ENCODE results near the gene KIF17. TPM values are rescaled to one million over a fixed set of nuclear protein-coding genes. Genes with fewer than 3 reads are reported as not detected.

KIF17 gene
- total and polyA plus RNA-seq, 4 experiments from 2014 or later = not detected

- Histone ChIP-seq H3K36me3 (ENCODE audit: insufficient read depth, low read length) (peaks cover 37% of the 10 kb centered on the region), H3K9me3 (ENCODE audit: control insufficient read depth in 1 of 2, low read length in 2 of 2) (no peaks in the 10 kb centered on the region), H3K4me3 (ENCODE audit: low read length in 2 of 2) (no peak overlapping the region), H3K4me1 (ENCODE audit: insufficient read depth, low read length) (no peaks in the 10 kb centered on the region), H3K27ac (ENCODE audit: low read depth, low read length) (no peak overlapping the region), H3K27me3 (ENCODE audit: insufficient read depth, low read length) (no peaks in the 10 kb centered on the region)
- Mint-ChIP-seq H3K4me3 (no peak overlapping the region), H3K27ac (no peak overlapping the region), H3K4me1 (no peaks in the 10 kb centered on the region), H3K36me3 (peaks cover 42 to 75% of the 10 kb centered on the region in 2 donors), H3K27me3 (no peaks in the 10 kb centered on the region), H3K9me3 (no peaks in the 10 kb centered on the region)
- CTCF ChIA-PET (ENCODE audit: partially characterized antibody) = interaction anchor here (1.8 kb wide), 2 partner anchors 44 to 454 kb away, joined by 3 to 6 read pairs; no protein-coding TSS in a partner anchor
- POLR2A ChIA-PET (ENCODE audit: partially characterized antibody) = no interaction called here
- DNase-seq = no peak
- intact Hi-C loops (cut with micrococcal nuclease) = loop anchor here (5.0 kb wide), 1 partner anchor 42 kb away; no protein-coding TSS in a partner anchor
Observed at GRCh38 chr1:20740781-20741180, 23.0 kb upstream of the KIF17 start.

- Histone ChIP-seq H3K4me1 (ENCODE audit: insufficient read depth, low read length) (no peaks in the 10 kb centered on the region), H3K36me3 (ENCODE audit: insufficient read depth, low read length) (peaks cover 22% of the 10 kb centered on the region), H3K27me3 (ENCODE audit: insufficient read depth, low read length) (no peaks in the 10 kb centered on the region), H3K4me3 (ENCODE audit: low read length in 2 of 2) (no peak overlapping the region), H3K9me3 (ENCODE audit: control insufficient read depth in 1 of 2, low read length in 2 of 2) (no peaks in the 10 kb centered on the region), H3K27ac (ENCODE audit: low read depth, low read length) (no peak overlapping the region)
- Mint-ChIP-seq H3K4me3 (no peak overlapping the region), H3K36me3 (peaks cover 29 to 59% of the 10 kb centered on the region in 2 donors), H3K27ac (peak overlapping the region in 1 of 7 donors; percentile 32), H3K9me3 (no peaks in the 10 kb centered on the region), H3K4me1 (no peaks in the 10 kb centered on the region), H3K27me3 (no peaks in the 10 kb centered on the region)
- intact Hi-C loops (cut with micrococcal nuclease) = no loop called here
- DNase-seq = no peak
- ChIA-PET POLR2A (ENCODE audit: partially characterized antibody) (no interaction called here), CTCF (ENCODE audit: partially characterized antibody) (interaction anchor here (1.8 kb wide), 1 partner anchor 43 kb away, joined by 3 read pairs; no protein-coding TSS in a partner anchor)
Observed at GRCh38 chr1:20739225-20739624, 21.4 kb upstream of the KIF17 start.

DNA sequence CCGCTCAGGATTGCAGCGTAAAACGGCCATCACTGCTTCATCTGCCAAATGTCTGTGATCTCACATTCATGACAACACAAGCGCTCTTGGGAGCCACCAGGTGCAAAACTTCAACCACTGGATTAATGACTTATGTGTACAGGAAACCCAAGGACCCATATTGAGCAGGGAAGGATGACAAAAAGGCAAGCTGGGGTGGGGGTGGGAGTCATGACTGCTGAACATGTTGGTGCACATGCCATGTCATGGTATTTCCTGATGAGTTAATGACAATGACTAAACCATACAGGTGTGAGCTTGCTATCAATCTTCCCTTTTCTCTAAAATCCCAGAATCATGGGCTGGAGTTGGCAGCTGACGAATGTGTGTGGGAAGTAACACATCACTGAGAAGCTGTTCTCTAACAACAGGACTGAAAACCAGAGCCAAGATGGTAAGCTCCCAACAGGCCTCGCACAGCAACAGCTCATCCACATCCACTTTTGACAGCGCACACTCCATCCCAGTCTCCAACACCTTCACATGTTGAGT is 17.8 kb upstream of the KIF17 start:
- H3K9me3 Mint-ChIP-seq = no peaks in the 10 kb centered on the region
- Histone ChIP-seq H3K36me3 (ENCODE audit: insufficient read depth, low read length) (no peaks in the 10 kb centered on the region), H3K4me1 (ENCODE audit: insufficient read depth, low read length) (peaks cover 17% of the 10 kb centered on the region), H3K27me3 (ENCODE audit: insufficient read depth, low read length) (no peaks in the 10 kb centered on the region), H3K27ac (ENCODE audit: low read depth, low read length) (no peak overlapping the region), H3K9me3 (ENCODE audit: control insufficient read depth in 1 of 2, low read length in 2 of 2) (no peaks in the 10 kb centered on the region), H3K4me3 (ENCODE audit: low read length in 2 of 2) (no peak overlapping the region)
- peaks cover 13 to 31% of the 10 kb centered on the region in 2 donors for H3K36me3 Mint-ChIP-seq
- peak overlapping the region in 1 of 8 donors; percentile 39 for H3K4me3 Mint-ChIP-seq
- intact Hi-C loops (cut with micrococcal nuclease) = no loop called here
- DNase-seq = no peak
- ChIA-PET POLR2A (ENCODE audit: partially characterized antibody) (interaction anchor here (1.0 kb wide), 1 partner anchor 15 kb away, joined by 3 read pairs; no protein-coding TSS in a partner anchor), CTCF (ENCODE audit: partially characterized antibody) (interaction anchor here (0.8 kb wide), 1 partner anchor 50 kb away, joined by 3 read pairs; no protein-coding TSS in a partner anchor)
- peaks cover 6 to 14% (median 9%) of the 10 kb centered on the region in 4 donors for H3K4me1 Mint-ChIP-seq
- no peak overlapping the region for H3K27ac Mint-ChIP-seq
- peaks cover 2 to 7% of the 10 kb centered on the region in 2 donors for H3K27me3 Mint-ChIP-seq

GRCh38 chr1:20733360-20733975 is 15.7 kb upstream of the KIF17 start:
- no peaks in the 10 kb centered on the region for H3K9me3 ChIP-seq (ENCODE audit: control insufficient read depth in 1 of 2, low read length in 2 of 2)
- no peaks in the 10 kb centered on the region for H3K27me3 ChIP-seq (ENCODE audit: insufficient read depth, low read length)
- peak overlapping the region in 1 of 2 donors; percentile 68 for H3K4me3 ChIP-seq (ENCODE audit: low read length in 2 of 2)
- POLR2A ChIA-PET (ENCODE audit: partially characterized antibody) = interaction anchor here (0.9 to 2.3 kb wide), 2 partner anchors 36 to 54 kb away, joined by 3 to 7 read pairs; no protein-coding TSS in a partner anchor
- peaks cover 11 to 17% of the 10 kb centered on the region in 2 donors for H3K36me3 Mint-ChIP-seq
- intact Hi-C loops (cut with micrococcal nuclease) = loop anchor here (1.0 to 5.0 kb wide), 4 partner anchors 15 to 462 kb away; partner anchors contain the start of genes HP1BP3 and KIF17
- CTCF ChIA-PET (ENCODE audit: partially characterized antibody) = interaction anchor here (0.8 to 1.5 kb wide), 3 partner anchors 22 to 537 kb away, joined by 3 to 12 read pairs (median 3); no protein-coding TSS in a partner anchor
- no peak for DNase-seq
- H3K27me3 Mint-ChIP-seq = peaks cover 2 to 15% of the 10 kb centered on the region in 2 donors
- peaks cover 10 to 23% (median 13%) of the 10 kb centered on the region in 4 donors for H3K4me1 Mint-ChIP-seq
- H3K36me3 ChIP-seq (ENCODE audit: insufficient read depth, low read length) = no peaks in the 10 kb centered on the region
- H3K27ac Mint-ChIP-seq = peak overlapping the region in 6 of 7 donors; percentile 51 to 85 (median 77)
- H3K27ac ChIP-seq (ENCODE audit: low read depth, low read length) = no peak overlapping the region
- peak overlapping the region; percentile 78 to 91 (median 88) for H3K4me3 Mint-ChIP-seq
- H3K9me3 Mint-ChIP-seq = peaks cover 0 to 2% (median 0%) of the 10 kb centered on the region in 8 donors
- peaks cover 17% of the 10 kb centered on the region for H3K4me1 ChIP-seq (ENCODE audit: insufficient read depth, low read length)

GRCh38 chr1:20732588-20733359 is 15.0 kb upstream of the KIF17 start, which contains the start of gene SH2D5:
TSS of gene SH2D5 (minus strand) at chr1:20732703. CDS start at chr1:20728044, 4,659 bp downstream.
- Histone ChIP-seq H3K9me3 (ENCODE audit: control insufficient read depth in 1 of 2, low read length in 2 of 2) (no peaks in the 10 kb centered on the region), H3K4me1 (ENCODE audit: insufficient read depth, low read length) (peaks cover 17% of the 10 kb centered on the region), H3K4me3 (ENCODE audit: low read length in 2 of 2) (peak within 1 kb of the TSS; percentile 68 to 69), H3K36me3 (ENCODE audit: insufficient read depth, low read length) (no peaks in the 10 kb centered on the region), H3K27me3 (ENCODE audit: insufficient read depth, low read length) (no peaks in the 10 kb centered on the region), H3K27ac (ENCODE audit: low read depth, low read length) (no peak within 1 kb of the TSS)
- peaks cover 4 to 10% of the 10 kb centered on the region in 2 donors for H3K36me3 Mint-ChIP-seq
- ChIA-PET POLR2A (ENCODE audit: partially characterized antibody) (interaction anchor here (0.6 to 2.3 kb wide), 4 partner anchors 15 to 54 kb away, joined by 4 to 7 read pairs (median 4); partner anchors contain the start of genes HP1BP3 and KIF17), CTCF (ENCODE audit: partially characterized antibody) (interaction anchor here (1.2 to 2.2 kb wide), 5 partner anchors 11 to 537 kb away, joined by 3 to 12 read pairs (median 4); no protein-coding TSS in a partner anchor)
- peak within 1 kb of the TSS; percentile 78 to 91 (median 88) for H3K4me3 Mint-ChIP-seq
- peaks cover 0 to 2% (median 0%) of the 10 kb centered on the region in 8 donors for H3K9me3 Mint-ChIP-seq
- DNase-seq = peak; percentile 54 to 87 (median 63)
- peaks cover 10 to 23% (median 13%) of the 10 kb centered on the region in 4 donors for H3K4me1 Mint-ChIP-seq
- H3K27ac Mint-ChIP-seq = peak within 1 kb of the TSS in 6 of 7 donors; percentile 54 to 85 (median 77)
- peaks cover 3 to 19% of the 10 kb centered on the region in 2 donors for H3K27me3 Mint-ChIP-seq
- intact Hi-C loops (cut with micrococcal nuclease) = loop anchor here (1.0 to 5.0 kb wide), 4 partner anchors 14 to 463 kb away; partner anchors contain the start of genes HP1BP3 and KIF17

- H3K9me3 Mint-ChIP-seq = peaks cover 0 to 2% (median 0%) of the 10 kb centered on the region in 8 donors
- Histone ChIP-seq H3K27ac (ENCODE audit: low read depth, low read length) (no peak overlapping the region), H3K9me3 (ENCODE audit: control insufficient read depth in 1 of 2, low read length in 2 of 2) (no peaks in the 10 kb centered on the region), H3K27me3 (ENCODE audit: insufficient read depth, low read length) (no peaks in the 10 kb centered on the region), H3K36me3 (ENCODE audit: insufficient read depth, low read length) (no peaks in the 10 kb centered on the region), H3K4me3 (ENCODE audit: low read length in 2 of 2) (peak overlapping the region; percentile 68 to 69), H3K4me1 (ENCODE audit: insufficient read depth, low read length) (peaks cover 17% of the 10 kb centered on the region)
- H3K27ac Mint-ChIP-seq = peak overlapping the region in 5 of 7 donors; percentile 30 to 85 (median 74)
- peak; percentile 29 to 62 (median 40) for DNase-seq
- ChIA-PET CTCF (ENCODE audit: partially characterized antibody) (interaction anchor here (1.5 to 2.2 kb wide), 3 partner anchors 11 to 463 kb away, joined by 3 to 9 read pairs (median 4); no protein-coding TSS in a partner anchor), POLR2A (ENCODE audit: partially characterized antibody) (interaction anchor here (1.0 to 2.3 kb wide), 3 partner anchors 14 to 55 kb away, joined by 4 to 7 read pairs (median 5); partner anchors contain the start of genes HP1BP3 and KIF17)
- H3K4me3 Mint-ChIP-seq = peak overlapping the region; percentile 78 to 91 (median 88)
- intact Hi-C loops (cut with micrococcal nuclease) = loop anchor here (2.0 to 5.0 kb wide), 2 partner anchors 13 to 55 kb away; partner anchors contain the start of genes HP1BP3 and KIF17
- peaks cover 3 to 19% of the 10 kb centered on the region in 2 donors for H3K27me3 Mint-ChIP-seq
- H3K36me3 Mint-ChIP-seq = peaks cover 0 to 4% of the 10 kb centered on the region in 2 donors
- H3K4me1 Mint-ChIP-seq = peaks cover 10 to 23% (median 13%) of the 10 kb centered on the region in 4 donors
Observed at GRCh38 chr1:20732071-20732587, 14.3 kb upstream of the KIF17 start.

Data from CD4-positive, alpha-beta memory T cell (primary cell).